Measurements from ENCODE around the gene APBB1IP.
"Not testable (repeated sequence)": the region's sequence is repeated elsewhere in the genome, so short reads cannot be mapped to it uniquely, and the experiment has no call there.

Gene APBB1IP

DNA sequence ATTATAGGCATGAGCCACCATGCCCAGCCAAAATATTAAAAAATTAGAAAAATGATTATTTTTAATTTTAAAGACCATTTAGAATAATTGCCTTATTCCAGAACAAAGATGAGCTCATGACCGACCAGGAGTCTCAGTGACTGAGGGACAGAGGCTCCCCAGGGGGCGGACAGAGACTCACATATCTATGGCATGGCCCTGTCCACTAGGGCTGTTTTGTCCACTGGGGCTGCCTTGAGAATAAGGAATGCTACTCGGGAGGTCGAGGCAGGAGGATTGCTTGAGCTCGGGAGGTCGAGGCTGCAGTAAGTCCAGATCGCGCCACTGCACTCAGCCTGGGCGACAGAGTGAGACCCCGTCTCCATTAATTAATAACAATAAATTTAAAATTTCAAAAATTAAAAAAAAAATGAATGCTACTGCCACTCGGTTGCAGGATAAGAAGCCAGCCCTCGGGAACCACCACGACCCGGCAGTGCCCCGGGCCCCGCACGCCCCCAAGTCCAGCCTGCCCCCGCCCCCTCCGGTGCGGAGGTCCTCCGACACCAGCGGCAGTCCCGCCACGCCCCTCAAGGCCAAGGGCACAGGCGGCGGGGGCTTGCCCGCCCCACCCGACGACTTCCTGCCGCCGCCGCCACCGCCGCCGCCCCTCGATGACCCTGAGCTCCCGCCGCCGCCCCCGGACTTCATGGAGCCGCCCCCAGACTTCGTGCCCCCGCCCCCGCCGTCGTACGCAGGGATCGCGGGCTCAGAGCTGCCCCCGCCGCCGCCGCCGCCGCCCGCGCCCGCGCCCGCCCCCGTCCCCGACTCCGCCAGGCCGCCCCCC, 128.6 kb downstream of the APBB1IP start:
- DNase-seq: no peak

DNA sequence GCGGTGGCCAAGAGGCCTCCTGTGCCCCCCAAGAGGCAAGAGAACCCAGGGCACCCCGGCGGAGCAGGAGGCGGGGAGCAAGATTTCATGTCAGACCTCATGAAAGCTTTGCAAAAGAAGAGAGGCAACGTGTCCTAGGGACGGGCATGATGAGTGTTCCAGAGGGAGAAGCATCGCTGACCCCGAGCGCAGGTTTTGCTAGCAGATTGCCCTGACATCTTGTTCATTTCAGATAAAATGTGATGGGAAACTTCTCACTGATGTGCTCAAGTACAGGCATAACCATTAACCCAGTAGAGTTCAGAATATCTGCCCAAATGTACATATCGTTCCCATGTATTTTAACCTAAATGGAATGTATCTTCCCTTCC, 129.2 kb downstream of the APBB1IP start:
- DNase-seq: no peak

DNA sequence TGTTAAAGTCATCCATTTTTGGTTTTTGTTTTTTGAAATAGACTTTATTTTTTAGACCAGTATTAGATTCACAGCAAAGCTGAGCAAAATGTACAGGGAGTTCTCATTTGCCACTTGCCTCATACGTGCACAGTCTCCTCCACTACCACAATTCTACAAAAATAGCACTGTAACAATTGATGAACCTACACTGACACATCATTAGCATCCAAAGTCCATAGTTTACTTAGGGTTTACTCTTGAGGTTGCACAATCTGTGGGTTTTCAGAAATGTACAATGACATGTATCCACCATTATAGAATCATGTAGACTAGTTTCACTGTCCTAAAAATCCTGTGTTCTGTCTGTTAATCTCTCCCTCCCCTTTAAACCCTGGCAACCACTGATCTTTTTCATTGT, 133.5 kb downstream of the APBB1IP start:
- no peak for DNase-seq

DNA sequence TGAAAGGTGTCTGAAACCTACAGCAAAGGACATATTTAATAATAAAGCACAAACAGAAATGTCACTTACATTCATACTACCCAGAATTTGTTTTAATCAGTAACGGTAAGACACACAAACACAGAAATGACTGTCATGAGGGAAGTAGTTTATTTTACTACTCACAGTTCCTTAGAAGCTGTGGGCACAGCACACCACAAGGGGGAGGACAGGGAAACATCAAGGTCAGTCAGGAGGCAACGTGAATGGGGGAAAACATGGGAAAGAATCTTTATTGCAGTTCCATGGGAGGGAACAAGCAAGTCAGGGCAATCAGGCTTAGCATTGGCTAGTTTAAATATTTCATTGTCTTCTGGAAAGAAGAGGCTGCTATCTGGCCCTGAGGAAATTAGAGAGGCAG, 135.5 kb downstream of the APBB1IP start:
- no peak for DNase-seq

DNA sequence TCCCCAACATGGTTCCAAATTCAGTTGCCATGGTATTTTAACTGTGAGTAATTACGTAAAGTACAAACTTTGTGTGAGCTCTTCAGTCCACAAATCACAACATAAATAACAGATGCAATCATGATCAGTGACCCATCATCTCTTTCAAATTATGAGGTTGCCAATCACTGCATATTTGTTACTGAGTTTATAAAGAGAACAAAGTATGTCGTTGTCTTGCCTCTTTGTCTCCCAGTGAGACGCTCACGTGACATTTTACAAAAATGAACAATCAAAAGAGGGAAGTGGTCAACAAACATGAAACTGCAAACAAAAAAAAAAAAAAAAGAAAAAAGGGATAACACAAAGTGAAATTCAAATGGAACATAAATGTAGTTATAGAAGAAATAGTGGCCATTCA, 136.6 kb downstream of the APBB1IP start:
- no peak for DNase-seq

DNA sequence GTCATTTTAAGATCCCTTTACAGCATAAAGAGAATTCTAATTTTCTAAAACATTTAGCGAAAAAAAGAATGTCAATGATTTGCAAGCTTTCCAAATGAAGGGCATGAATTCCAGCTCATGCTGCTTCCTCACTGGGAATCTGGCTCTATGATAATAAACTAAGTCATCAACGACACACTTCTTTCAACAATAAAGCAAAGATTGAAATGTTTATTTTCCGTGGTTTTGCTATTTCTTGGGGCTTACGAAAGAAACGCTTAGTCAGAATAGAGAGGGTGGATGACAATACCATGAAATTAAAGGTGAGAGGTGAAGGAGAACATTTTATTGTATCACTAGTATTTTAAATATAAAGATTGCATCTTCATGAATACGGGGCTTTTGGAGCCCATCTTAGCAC, 140.2 kb downstream of the APBB1IP start:
- DNase-seq: not testable (repeated sequence)

DNA sequence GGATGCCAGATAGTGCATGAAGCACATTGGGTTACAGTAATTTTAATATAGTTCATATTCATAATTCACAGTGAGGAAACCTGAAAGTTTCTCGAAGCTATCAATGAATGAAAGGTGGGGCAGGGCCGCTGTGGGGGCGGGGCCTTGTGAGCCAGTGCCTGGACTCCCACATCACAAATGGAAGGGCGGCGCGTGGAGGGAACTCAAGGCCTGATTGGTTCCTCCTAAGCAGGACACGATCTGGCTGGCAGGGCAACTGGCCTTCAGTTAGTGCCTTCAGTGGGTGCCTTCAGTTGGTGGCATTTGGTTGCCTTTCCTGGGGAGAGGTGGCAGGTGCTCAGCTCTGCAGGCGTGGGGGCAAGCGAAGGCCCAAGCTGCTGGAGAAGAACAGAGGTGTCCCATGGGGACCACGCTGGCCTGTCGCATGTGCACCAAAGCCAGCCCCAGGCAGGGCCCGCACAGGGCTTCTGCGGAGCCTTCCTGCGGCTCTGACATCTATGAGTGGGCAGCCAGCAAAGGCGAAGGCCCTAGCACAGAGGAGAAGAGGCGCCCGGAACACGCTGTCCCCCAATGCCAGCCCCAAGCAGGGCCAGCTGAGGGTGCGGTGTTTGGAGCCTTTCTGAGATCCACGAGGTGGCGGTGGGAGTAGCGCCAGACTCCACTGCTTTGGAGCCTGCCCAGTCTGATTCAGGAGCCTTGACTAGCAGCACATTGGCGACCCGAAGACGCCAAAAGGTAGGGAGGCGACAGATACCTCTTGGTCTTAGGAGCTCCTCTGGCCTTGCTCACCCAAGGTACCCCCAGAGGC, 141.3 kb downstream of the APBB1IP start:
- DNase-seq: no peak

DNA sequence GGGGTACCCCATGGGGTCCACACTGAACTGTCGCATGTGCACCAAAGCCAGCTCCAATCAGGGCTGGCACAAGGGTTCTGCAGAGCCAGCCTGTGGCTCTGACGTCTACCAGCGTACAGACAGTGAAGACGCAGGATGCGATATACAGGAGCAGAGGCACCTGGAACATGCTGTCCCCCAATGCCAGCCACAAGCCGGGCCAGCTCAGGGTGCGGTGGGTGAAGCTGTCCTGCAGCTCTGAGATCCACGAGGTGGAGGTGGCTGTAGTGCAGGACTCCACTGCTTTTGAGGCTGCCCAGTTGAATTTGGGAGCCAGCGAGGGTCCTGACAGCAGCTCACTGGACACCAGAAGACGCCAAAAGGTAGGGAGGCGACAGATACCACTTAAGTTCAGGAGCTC, 148.1 kb downstream of the APBB1IP start:
- no peak for DNase-seq

DNA sequence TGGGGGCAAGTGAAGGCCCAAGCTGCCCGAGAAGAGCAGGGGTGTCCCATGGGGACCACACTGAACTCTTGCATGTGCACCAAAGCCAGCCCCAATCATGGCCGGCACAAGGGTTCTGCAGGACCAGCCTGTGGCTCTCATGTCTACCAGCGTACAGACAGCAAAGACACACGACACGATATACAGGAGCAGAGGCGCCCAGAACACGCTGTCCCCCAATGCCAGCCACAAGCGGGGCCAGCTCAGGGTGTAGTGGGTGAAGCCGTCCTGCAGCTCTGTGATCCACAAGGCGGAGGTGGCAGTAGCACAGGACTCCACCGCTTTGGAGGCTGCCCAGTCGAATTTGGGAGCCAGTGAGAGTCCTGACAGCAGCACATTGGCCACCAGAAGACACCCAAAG, 150.5 kb downstream of the APBB1IP start:
- no peak for DNase-seq

DNA sequence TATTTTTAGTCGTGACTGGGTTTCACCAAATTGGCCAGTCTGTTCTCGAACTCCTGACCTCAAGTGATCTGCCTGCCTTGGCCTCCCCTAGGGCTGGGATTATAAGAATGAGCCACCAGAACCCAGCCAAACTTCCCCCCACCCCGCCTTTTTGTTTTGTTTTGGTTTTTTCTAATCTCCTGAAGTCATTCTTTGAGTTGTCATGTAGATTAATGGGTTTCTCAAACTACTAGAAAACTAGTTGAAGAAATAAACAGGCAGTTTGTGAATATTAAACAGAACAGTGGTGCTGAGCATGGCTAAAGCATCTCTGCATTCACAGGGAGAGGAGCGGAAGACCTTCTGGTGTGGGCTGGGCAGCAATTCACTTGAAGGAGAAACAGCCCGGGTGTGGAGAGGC, 151.7 kb downstream of the APBB1IP start:
- not testable (repeated sequence) for DNase-seq

DNA sequence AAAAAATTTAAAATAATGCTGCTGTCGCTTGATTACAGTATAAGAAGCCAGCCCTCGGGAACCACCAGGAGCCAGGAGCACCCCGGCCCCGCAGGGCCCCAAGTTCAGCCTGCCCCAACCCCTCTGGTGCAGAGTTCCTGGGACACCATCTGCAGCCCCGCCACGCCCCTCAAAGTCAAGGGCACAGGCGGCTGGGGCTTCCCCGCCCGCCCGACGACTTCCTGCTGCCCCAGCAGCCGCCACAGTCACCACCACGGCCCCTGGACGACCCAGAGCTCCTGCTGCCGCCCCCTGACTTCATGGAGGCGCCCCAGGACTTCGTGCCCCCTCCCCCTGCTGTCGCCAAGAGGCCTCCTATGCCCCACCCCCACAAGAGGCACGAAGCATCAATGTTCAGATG, 155.8 kb downstream of the APBB1IP start:
- DNase-seq: no peak

DNA sequence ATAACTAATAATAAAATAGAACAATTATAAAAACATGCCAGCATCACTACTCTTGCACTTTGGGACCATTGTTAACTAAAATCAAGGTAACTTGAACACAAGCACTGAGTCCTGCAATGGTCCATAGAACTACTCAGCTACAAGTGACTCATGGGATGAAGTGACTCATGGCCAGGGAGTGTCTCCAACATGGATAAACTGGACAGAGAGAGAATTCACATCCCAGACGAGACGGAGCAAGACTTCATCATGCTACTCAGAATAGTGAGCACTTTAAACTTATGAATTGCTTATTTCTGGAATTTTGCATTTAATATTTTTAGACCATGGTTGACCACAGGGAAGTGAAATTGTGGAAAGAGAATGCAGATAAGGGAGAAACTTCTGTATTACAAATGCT, 165.1 kb downstream of the APBB1IP start:
- DNase-seq: not testable (repeated sequence)

DNA sequence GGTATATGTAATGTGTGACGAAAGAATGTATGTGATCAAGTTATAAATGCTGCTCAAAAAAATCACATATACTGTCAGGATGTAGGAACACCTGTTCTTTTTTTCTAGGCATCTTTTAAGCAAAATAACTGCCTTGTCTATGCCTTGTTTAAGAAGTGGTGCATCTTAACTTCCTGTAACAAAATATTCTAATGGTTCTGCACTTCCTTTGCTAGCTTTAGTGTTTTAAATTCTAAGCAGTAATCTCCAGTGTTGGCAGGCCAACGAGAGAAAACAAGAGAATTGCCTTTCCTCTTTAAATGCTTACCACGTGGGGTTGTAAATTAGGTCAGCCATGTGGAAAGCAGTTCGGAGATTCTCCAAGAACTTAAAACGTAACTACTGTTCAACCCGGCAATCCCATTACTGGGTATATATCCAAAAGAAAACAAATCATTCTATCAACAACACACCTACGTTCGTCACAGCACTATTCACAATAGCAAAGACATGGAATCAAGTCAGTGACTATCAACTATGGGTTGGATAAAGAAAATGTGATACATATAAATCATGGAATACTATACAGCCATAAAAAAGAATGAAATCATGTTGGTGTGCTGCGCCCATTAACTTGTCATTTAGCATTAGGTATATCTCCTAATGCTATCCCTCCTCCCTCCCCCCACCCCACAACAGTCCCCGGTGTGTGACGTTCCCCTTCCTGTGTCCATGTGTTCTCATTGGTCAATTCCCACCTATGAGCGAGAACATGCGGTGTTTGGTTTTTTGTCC, 166.4 kb downstream of the APBB1IP start:
- not testable (repeated sequence) for DNase-seq

DNA sequence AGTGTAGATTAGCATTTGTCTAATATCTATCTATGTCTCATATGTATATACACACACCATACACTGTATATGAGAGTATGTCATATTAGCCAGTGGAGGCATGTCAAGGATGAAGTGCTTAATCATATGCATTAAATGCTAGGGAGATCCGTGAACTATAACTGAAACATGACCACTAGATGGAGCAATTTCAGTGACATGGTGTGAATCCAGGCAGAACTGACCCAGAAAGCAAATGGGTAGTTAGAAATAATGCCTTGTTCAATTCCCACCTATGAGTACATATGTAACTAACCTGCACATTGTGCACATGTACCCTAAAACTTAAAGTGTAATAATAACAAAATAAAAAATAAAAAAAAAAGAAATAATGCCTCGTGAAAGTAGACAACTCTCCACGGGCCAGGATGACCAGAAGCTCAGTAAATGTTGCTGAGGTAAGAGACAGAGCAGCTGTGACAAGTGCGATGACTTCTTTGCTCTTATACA, 168.3 kb downstream of the APBB1IP start:
- not testable (repeated sequence) for DNase-seq

DNA sequence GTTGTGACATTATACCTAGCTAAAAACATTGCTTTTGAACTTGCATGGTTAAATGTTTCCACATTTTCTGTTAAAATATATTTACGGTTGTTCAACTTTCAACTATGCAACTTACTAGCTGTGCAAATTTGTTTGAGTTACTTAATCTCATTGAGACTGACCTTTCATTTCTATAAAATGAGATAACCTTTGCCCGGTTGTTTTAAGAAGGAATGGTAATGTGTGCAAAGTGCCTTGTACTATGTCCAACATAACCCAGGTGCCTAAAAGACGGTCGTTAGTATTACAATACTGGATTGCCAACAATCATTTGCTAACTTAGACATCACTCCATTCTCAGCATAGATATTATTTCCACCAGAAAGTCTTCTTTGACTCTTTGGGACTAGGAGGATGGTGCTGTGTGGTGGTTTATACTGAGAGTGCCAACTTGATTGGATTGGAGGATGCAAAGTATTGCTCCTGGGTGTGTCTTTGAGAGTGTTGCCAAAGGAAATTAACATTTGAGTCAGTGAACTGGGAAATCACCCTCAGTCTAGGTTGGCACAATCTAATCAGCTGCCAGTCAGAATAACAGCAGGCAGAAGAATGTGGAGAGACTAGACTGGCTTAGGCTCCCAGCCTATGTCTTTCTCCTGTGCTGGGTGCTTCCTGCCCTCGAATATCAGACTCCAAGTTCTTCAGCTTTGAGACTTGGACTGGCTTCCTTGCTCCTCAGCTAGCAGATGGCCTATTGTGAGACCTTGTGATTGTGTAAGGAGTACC, 174.2 kb downstream of the APBB1IP start:
- no peak for DNase-seq

All from NCI-H510A (cell line).